Thoracic aorta (tissue), 2 donors: ENCODE results near the gene GSTT2. TPM values are rescaled to one million over a fixed set of nuclear protein-coding genes. Genes with fewer than 3 reads are reported as not detected.
"Not testable (repeated sequence)": the region's sequence is repeated elsewhere in the genome, so short reads cannot be mapped to it uniquely, and the experiment has no call there.

Experiments used
- ATAC-seq: fragments of 150-250 bp; one replicate; pipeline ENCODE4 v1.8.0; 2017; ENCODE audit warnings: low read depth; ENCODE audit not compliant: insufficient number of reproducible peaks, low FRiP score
- DNase-seq: peaks from one replicate; pipeline ENCODE4 v3.0.0-alpha.2; 2020; ENCODE audit warnings: low spot score
- H3K27ac ChIP-seq, 2 donors: fragments of 200-600 bp; sonication (generic); 1 replicate in 1 of 2; 2 replicates in 1 of 2; pipeline ENCODE4 v1.5.1; 2016; ENCODE audit warnings: mild to moderate bottlenecking in 2 of 2, moderate library complexity in 2 of 2
- H3K27me3 ChIP-seq: fragments of 200-600 bp; sonication (generic); replicated peaks from 2 replicates; pipeline ENCODE4 v1.6.0; 2016; ENCODE audit warnings: mild to moderate bottlenecking; ENCODE audit not compliant: insufficient read depth
- H3K36me3 ChIP-seq: fragments of 200-600 bp; sonication (generic); one replicate; pipeline ENCODE4 v1.5.1; 2016
- H3K4me1 ChIP-seq, 2 donors: fragments of 200-600 bp; sonication (generic); 1 replicate in 1 of 2; 2 replicates in 1 of 2; pipeline versions ENCODE4 v1.5.1 to v1.6.0; 2016; ENCODE audit warnings: low read depth in 2 of 2, mild to moderate bottlenecking in 1 of 2; ENCODE audit not compliant: control insufficient read depth in 1 of 2
- H3K4me3 ChIP-seq: fragments of 200-600 bp; sonication (generic); 2 replicates; pipeline ENCODE4 v1.5.1; 2016; ENCODE audit warnings: mild to moderate bottlenecking
- H3K9me3 ChIP-seq: fragments of 200-600 bp; sonication (generic); 2 replicates; pipeline ENCODE4 v1.5.1; 2016
- CTCF ChIP-seq: fragments of 200-600 bp; sonication (generic); IDR thresholded peaks from one replicate; pipeline ENCODE4 v1.5.1; 2019; ENCODE audit warnings: antibody characterized with exemption
- total RNA-seq, 2 donors: library from RNA; depleted of rRNA; stranded (reverse); fragments of >200 nt; gene quantifications; one replicate each; pipeline versions ENCODE4 v1.1.0 to v1.2.3, GENCODE V29; 2016

The GSTT2 gene
- total RNA-seq, 2 donors from 2014 or later = not detected

- H3K27ac ChIP-seq, H3K27me3 ChIP-seq, ATAC-seq, H3K36me3 ChIP-seq, H3K4me1 ChIP-seq, DNase-seq, H3K4me3 ChIP-seq, H3K9me3 ChIP-seq: not testable (repeated sequence)
Measured at GRCh38 chr22:23954991-23955305, 25.0 kb upstream of the GSTT2 start.

GRCh38 chr22:23955886-23956285 is 24.0 kb upstream of the GSTT2 start:
- H3K4me1 ChIP-seq, H3K4me3 ChIP-seq, DNase-seq, H3K27ac ChIP-seq, H3K36me3 ChIP-seq, H3K9me3 ChIP-seq, ATAC-seq, H3K27me3 ChIP-seq: not testable (repeated sequence)

GRCh38 chr22:23956301-23956900 is 23.5 kb upstream of the GSTT2 start:
- not testable (repeated sequence) for ATAC-seq

GRCh38 chr22:23961084-23961771 is 18.7 kb upstream of the GSTT2 start, which contains the start of gene GSTT2B:
Gene GSTT2B, minus strand, starts transcription at chr22:23961195. Its CDS starts 64 bp downstream, at chr22:23961131.
- not testable (repeated sequence) for H3K27ac ChIP-seq, H3K36me3 ChIP-seq, ATAC-seq, H3K9me3 ChIP-seq, DNase-seq, H3K27me3 ChIP-seq, H3K4me3 ChIP-seq, H3K4me1 ChIP-seq

More at GRCh38 chr22:23956301-23956900, 23.5 kb upstream of the GSTT2 start:
- TF ChIP-seq CTCF = peak; percentile 80
- H3K27ac ChIP-seq, H3K9me3 ChIP-seq, H3K4me3 ChIP-seq, H3K36me3 ChIP-seq, H3K27me3 ChIP-seq, H3K4me1 ChIP-seq: not testable (repeated sequence)
- DNase-seq = peak; percentile 43

- H3K36me3 ChIP-seq, DNase-seq, H3K9me3 ChIP-seq, ATAC-seq, H3K4me1 ChIP-seq, H3K27me3 ChIP-seq, H3K4me3 ChIP-seq, H3K27ac ChIP-seq: not testable (repeated sequence)
Measured at GRCh38 chr22:23966094-23966493, 13.8 kb upstream of the GSTT2 start.

- not testable (repeated sequence) for H3K9me3 ChIP-seq, DNase-seq, H3K4me1 ChIP-seq, H3K4me3 ChIP-seq, H3K27me3 ChIP-seq, H3K27ac ChIP-seq
- peaks cover 14% of the 10 kb centered on the region for H3K36me3 ChIP-seq
- ATAC-seq = peak; percentile 93
Measured at GRCh38 chr22:23966568-23966967, 13.4 kb upstream of the GSTT2 start, which contains the start of gene DDTL. Gene DDTL, plus strand, starts transcription at chr22:23966888. Its CDS starts 27 bp downstream, at chr22:23966915.

GRCh38 chr22:23969071-23969470 is 10.9 kb upstream of the GSTT2 start:
- Histone ChIP-seq H3K4me1 (no peaks in the 10 kb centered on the region), H3K27me3 (no peaks in the 10 kb centered on the region), H3K4me3 (no peak overlapping the region), H3K9me3 (no peaks in the 10 kb centered on the region), H3K36me3 (peaks cover 18% of the 10 kb centered on the region), H3K27ac (no peak overlapping the region)
- TF ChIP-seq CTCF = no peak
- no peak for DNase-seq
- no peak for ATAC-seq
